ENCODE results near the gene PLXNA2.

PLXNA2 gene

DNA sequence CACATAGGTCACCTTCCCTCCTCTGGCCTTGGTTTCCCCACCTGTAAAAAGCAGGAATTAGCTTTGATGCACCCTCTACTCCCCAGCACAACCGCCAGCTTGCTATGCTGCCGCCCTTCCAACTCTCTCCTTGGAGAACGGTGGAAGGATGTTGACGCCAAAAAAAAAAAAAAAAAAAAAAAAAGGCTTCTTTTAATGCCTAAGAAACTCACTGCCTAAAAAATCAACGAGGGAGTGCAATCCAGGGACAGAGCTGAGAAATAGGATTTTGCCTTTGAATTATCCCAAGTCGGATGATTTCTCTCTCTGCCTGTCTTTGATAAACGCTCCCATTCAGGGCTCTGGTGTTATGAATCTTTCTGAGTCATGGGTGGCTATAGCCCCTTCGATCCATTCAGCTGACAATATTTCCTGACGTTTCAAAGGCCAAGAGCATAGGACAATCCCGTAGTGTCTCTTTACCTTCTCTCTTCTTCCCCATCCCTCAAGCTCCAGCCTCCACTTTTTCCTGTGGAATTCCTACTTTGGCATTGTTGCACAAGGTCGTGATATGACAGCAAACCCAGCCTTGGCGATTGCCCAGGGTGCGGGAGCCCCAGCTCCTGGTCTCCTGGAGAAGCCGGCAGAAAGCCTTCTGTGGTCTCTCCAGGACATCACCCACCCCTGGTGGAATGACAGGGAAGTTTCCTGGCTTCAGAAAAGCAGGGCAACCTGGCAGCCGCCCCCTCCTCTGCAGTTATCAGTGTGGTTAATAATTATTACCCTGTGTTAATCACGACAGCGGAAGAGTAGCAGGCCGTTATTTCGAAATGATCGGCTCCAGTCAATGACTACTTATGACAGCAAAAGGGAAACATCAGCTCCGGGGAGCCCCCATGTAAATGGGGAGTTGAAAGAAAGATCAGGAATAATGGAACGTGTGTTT is 8.0 kb upstream of the PLXNA2 start:
- DNase-seq (no peak), ATAC-seq (ENCODE audit: insufficient read depth, low read depth) (no peak)
- no peak overlapping the region for H2AFZ ChIP-seq (ENCODE audit: low read depth, low read length)
- no peaks in the 10 kb centered on the region for H3K36me3 ChIP-seq (ENCODE audit: insufficient read depth, low read length)
- H3K27ac ChIP-seq (ENCODE audit: low read length), result no peak overlapping the region
- peaks cover 37% of the 10 kb centered on the region for H3K27me3 ChIP-seq (ENCODE audit: insufficient read depth, low read length, poor library complexity)
- TF ChIP-seq EZH2 (IDR thresholded peaks at IDR 0.05; ENCODE audit: borderline replicate concordance, low read depth, low read length, severe bottlenecking) (no peak), CTCF (IDR thresholded peaks at IDR 0.05; ENCODE audit: borderline replicate concordance, extremely low read depth, low read length, poor library complexity, severe bottlenecking) (no peak)
- H3K9me3 ChIP-seq (ENCODE audit: insufficient read depth, low read length, severe bottlenecking), result no peaks in the 10 kb centered on the region
- no peak overlapping the region for H3K9ac ChIP-seq (ENCODE audit: low read depth, low read length)
- no peaks in the 10 kb centered on the region for H3K79me2 ChIP-seq (ENCODE audit: insufficient read depth, low read length)
- H3K4me1 ChIP-seq (ENCODE audit: insufficient read depth, low read length), result no peaks in the 10 kb centered on the region
- H4K20me1 ChIP-seq (ENCODE audit: insufficient read depth, low read length), result no peaks in the 10 kb centered on the region
- H3K4me2 ChIP-seq (ENCODE audit: insufficient read depth, low read length), result no peak overlapping the region
- no peak overlapping the region for H3K4me3 ChIP-seq (ENCODE audit: low read depth in 1 of 2, low read length in 2 of 2)

DNA sequence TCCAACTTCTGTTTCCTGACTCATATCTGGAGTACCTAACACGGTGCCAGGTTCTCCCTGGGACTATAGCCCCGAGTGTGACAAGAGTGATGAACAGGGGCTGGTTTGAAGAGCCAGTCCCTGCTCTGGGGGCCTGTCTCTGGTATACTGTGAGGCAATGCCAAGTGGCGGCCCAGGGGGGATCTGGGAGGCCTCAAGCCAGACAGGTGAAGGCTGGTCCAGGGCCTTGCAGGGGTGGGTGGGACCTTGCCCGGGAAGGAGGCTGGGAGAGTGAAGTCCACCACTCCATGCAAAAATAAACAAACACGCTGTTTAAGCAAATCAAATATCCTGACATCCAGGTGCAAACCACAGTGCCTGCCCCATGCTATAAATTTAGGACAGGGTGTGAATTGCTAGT is 6.8 kb upstream of the PLXNA2 start:
- H3K4me2 ChIP-seq (ENCODE audit: insufficient read depth, low read length), result no peak overlapping the region
- ATAC-seq (ENCODE audit: insufficient read depth, low read depth) (no peak), DNase-seq (no peak)
- no peaks in the 10 kb centered on the region for H3K9me3 ChIP-seq (ENCODE audit: insufficient read depth, low read length, severe bottlenecking)
- H2AFZ ChIP-seq (ENCODE audit: low read depth, low read length), result no peak overlapping the region
- H3K4me1 ChIP-seq (ENCODE audit: insufficient read depth, low read length), result no peaks in the 10 kb centered on the region
- H4K20me1 ChIP-seq (ENCODE audit: insufficient read depth, low read length), result no peaks in the 10 kb centered on the region
- H3K27ac ChIP-seq (ENCODE audit: low read length), result no peak overlapping the region
- H3K27me3 ChIP-seq (ENCODE audit: insufficient read depth, low read length, poor library complexity), result peaks cover 48% of the 10 kb centered on the region
- no peaks in the 10 kb centered on the region for H3K79me2 ChIP-seq (ENCODE audit: insufficient read depth, low read length)
- H3K36me3 ChIP-seq (ENCODE audit: insufficient read depth, low read length), result no peaks in the 10 kb centered on the region
- TF ChIP-seq EZH2 (IDR thresholded peaks at IDR 0.05; ENCODE audit: borderline replicate concordance, low read depth, low read length, severe bottlenecking), result no peak
- no peak for TF ChIP-seq CTCF (IDR thresholded peaks at IDR 0.05; ENCODE audit: borderline replicate concordance, extremely low read depth, low read length, poor library complexity, severe bottlenecking)
- H3K4me3 ChIP-seq (ENCODE audit: low read depth in 1 of 2, low read length in 2 of 2), result no peak overlapping the region
- H3K9ac ChIP-seq (ENCODE audit: low read depth, low read length), result no peak overlapping the region

GRCh38 chr1:208250613-208251012 is 6.4 kb upstream of the PLXNA2 start:
- Histone ChIP-seq H3K4me1 (ENCODE audit: insufficient read depth, low read length) (no peaks in the 10 kb centered on the region), H3K27ac (ENCODE audit: low read length) (no peak overlapping the region), H3K4me2 (ENCODE audit: insufficient read depth, low read length) (no peak overlapping the region), H3K9me3 (ENCODE audit: insufficient read depth, low read length, severe bottlenecking) (no peaks in the 10 kb centered on the region), H3K36me3 (ENCODE audit: insufficient read depth, low read length) (no peaks in the 10 kb centered on the region), H3K79me2 (ENCODE audit: insufficient read depth, low read length) (no peaks in the 10 kb centered on the region), H4K20me1 (ENCODE audit: insufficient read depth, low read length) (no peaks in the 10 kb centered on the region), H3K27me3 (ENCODE audit: insufficient read depth, low read length, poor library complexity) (peaks cover 51% of the 10 kb centered on the region), H3K9ac (ENCODE audit: low read depth, low read length) (no peak overlapping the region), H2AFZ (ENCODE audit: low read depth, low read length) (no peak overlapping the region), H3K4me3 (ENCODE audit: low read depth in 1 of 2, low read length in 2 of 2) (no peak overlapping the region)
- DNase-seq (no peak), ATAC-seq (ENCODE audit: insufficient read depth, low read depth) (no peak)
- no peak for TF ChIP-seq CTCF (IDR thresholded peaks at IDR 0.05; ENCODE audit: borderline replicate concordance, extremely low read depth, low read length, poor library complexity, severe bottlenecking)
- no peak for TF ChIP-seq EZH2 (IDR thresholded peaks at IDR 0.05; ENCODE audit: borderline replicate concordance, low read depth, low read length, severe bottlenecking)
